GM18511 (cell line): ENCODE data around the gene GNAL.
"Not testable (repeated sequence)": the region's sequence is repeated elsewhere in the genome, so short reads cannot be mapped to it uniquely, and the experiment has no call there.

Experiments
- ATAC-seq: cut with Tn5 transposase; IDR thresholded peaks from one replicate; pipeline ENCODE4 v1.9.1; 2021; ENCODE audit warnings: mild to moderate bottlenecking, moderate library complexity; ENCODE audit not compliant: unreplicated experiment

Gene GNAL

DNA sequence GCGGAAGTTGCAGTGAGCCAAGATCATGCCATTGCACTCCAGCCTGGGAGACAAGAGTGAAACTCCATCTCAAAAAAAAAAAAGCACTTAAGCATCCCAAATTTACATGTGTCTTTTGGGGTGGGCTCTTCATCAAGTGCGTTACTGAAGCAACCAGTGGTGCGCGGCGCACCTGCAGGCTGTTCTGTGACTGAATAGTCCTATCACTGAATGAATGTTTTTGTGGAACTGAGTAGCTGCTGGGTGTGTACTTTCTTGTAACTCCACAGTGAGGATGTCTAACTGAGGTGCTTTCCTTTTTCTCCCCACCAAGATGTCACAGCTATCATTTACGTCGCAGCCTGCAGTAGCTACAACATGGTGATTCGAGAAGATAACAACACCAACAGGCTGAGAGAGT is 179.2 kb downstream of the GNAL start:
- ATAC-seq, result no peak

DNA sequence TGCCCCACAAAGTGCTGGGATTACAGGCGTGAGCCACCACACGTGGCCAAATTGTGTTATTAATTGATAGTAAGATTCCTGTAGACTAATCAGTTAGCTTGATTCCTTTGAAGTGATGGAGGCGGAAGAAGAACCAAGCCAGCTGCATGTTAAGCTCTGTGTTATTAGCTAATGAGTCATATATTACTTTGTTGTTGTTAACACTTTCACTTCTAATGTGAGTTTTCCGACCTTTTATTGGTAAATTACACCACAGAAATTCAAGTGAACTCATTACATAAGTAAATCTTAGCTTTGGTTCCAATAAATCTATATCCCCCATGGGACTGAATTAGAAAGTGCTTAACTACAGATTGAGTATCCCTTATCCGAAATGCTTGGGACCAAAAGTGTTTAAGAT is 182.4 kb downstream of the GNAL start:
- no peak for ATAC-seq

DNA sequence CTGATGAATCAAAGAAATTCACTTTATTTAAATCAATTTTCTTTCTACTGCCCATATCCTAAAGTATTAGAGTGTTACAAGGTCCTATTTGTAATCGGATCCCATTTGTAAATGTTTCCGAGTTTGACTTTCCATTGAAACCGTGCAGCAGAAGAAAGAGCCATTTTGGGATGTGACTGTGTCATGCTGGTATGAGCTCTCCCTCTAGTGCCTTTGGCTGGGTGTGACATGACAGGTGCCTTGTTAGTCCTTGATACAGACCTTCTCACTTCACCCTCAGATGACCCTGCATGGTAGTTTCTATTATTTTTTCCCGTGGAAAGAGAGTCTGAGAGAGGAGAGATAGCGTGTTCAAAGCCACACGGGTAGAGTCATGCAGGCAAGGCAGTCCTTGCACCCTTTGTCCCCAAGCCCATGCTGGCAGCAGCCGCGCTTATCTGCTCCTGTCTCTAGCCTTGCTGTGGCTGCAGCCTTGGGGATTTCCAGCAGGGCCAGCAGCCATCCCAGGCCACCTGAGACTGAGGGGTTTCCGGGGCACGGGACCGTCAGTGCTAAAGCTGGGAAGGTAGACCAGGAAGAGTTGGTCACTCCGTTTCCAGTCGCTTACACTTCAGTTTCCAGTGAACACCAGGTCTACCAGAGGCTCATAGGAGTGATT is 183.5 kb downstream of the GNAL start:
- ATAC-seq, result no peak

DNA sequence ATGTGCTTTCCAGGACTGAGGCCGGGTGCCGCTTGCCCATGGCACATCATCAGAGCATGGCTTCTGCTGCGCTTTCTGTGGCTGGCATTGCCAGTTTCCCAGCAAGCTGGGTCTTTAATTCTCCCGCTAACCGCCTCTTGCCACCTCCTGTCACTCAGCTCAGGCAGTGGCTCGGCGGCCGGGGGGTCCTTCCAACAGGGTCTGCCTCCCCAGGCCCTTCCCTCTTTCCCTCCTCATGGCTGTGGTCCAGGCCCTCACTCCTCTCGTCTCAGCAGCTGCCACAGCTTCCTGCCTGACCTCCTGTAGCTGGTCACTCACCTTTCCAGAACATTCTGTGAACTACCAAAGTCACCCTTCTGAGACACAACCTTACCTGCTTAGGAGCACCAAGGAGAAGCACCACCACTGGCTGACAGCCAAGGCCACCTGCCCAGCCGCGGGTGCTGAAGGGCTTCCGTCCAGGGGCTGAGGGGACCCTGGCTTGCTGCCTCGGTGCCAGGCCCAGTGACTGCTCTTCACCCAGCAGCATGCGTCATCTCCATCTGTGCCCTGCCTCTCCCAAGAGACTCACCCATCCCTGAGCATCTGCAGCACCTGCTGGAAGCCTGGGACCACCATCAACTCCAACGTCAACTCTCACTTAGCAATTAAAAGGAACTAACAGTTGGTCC is 184.7 kb downstream of the GNAL start:
- no peak for ATAC-seq

DNA sequence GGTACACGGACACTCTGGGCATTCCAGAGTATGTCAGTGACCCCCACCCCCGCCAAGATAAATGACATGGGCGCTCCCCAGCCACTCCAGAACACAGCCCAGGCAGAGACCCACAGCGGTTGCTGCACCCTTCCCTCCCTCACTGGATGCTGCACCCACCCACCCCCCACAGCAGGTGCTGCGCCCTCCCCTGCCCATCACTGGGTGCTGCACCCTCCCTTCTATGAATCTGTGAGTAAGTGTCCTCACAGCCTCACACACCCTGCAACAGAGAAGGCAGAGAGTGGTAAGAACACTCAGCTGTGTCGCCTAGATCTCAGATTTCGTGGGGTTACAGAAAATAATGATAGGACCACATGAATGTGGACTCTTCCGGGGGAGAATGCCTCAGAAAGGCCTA is 185.6 kb downstream of the GNAL start:
- ATAC-seq, result no peak

DNA sequence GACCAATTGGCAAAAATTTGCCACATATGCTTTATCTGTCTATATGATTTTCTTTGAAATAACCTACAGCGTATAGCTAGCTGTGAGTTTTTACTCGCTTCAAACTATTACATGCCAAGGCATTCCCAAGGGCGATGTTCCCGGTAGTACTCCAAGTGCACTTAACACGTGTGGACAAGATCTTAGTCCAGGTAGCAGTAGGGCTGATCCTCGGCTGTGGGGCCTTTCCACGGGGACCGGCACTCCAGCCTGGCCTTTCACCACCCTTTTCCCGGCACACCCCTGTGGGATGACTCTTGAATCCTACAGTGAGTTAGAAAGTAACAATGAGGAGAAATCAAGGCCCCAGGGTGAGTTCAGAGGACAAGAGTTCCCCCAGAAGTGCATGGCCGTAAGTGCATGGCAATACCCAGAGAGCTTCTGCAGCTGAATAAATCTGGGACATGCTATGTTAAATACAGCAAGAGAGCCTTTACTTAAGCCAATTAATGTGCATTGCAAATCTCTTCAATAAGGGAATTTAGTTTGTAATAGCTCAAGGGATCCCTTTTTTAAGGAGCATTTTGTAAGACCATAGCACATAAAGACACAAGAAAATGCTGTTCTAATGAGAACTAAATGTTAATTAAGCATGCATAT is 188.6 kb downstream of the GNAL start:
- no peak for ATAC-seq

DNA sequence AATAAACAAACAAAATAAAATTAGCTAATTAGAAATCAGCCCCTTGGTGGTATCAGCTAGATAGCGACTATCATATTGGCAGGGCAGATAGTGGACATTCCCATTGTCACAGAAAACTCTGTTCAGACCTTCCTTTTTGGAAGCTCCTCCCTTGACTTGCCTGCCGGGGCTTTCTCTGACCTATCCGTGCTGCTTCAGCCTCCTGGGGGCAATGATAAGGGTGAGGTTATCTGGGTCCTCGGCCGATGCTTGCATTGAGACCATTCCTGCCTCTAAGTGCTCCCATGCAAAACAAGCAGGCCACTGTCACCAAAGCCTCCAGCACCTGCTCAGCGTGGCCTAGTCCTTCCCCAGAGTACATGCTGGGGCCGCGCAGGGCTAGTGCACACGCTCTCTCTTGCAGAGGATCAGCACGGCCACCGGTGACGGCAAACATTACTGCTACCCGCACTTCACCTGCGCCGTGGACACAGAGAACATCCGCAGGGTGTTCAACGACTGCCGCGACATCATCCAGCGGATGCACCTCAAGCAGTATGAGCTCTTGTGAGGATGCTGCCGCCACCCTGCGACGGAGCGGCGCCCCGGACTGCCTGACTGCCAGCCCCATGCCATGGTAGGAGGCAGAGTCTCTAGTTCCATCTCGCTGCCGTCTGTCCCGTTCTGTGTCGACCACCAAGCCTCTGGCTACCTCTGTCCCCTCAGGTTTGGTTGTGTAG is 191.7 kb downstream of the GNAL start:
- ATAC-seq, result no peak

DNA sequence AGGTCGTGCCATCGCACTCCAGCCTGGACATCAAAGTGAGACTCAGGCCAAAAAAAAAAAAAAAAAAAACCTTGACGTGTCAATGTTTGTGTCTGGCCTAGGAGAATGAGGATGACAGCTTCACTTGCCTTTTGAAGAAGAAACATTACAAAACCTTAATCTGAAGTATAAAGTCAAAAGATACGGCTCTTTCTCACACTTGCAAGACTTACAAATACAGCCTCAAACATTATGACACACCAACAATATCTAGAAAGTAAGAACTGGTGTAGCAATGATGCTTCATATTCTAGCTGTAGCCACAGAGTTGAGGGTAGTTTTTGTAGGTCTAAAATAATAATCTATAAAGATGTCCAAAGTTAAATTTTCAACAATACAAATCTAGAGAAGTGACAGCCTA is 193.6 kb downstream of the GNAL start:
- no peak for ATAC-seq

DNA sequence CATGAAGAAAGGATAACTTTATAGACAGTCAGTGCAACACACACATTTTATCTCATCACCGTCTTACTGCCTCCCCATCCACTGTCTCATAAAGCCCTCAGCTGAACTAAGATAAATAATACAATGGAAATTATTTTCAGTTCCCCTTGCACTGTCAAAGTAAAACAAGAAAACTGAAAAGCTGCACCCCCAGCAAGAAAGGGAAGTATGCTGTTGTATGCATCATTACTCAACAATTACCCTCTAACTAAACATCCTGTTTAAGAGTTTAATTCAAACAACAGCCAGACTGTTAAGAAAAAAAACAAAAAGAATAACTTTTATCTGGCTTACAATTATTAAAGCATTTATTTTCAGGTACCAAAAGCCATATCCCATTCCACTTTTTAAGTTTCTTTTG is 194.1 kb downstream of the GNAL start:
- ATAC-seq, result peak; percentile 89

DNA sequence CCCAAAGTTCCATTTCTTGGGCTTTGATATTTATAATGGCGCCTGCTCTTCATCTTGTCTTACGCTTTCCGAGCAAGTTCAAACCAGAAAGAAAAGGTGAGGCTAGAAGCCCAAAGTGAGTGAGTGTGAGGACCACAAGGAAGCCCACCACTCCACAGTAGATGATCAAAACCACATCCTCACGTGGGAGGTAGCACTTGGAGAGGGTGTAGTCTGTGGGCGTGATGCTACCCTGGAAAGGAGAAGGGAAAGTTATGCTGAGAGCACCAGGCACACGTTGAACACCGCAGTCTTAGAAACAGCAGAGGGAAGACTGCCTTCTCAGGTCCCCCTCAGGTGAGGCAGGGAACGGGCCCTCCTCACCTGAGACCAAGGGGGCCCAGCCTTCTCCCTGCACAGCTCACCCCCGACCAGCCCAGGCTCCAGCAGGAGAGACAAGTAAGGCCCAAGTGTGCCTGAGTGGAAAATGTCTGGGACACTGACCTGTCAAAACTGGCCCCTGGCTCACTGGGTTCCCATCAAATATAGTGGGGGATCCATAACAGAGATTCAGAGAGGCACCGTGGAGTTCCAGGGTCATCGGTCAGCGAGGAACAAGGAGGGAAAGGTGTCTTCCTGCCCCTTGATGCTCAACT is 195.4 kb downstream of the GNAL start:
- ATAC-seq, result no peak

DNA sequence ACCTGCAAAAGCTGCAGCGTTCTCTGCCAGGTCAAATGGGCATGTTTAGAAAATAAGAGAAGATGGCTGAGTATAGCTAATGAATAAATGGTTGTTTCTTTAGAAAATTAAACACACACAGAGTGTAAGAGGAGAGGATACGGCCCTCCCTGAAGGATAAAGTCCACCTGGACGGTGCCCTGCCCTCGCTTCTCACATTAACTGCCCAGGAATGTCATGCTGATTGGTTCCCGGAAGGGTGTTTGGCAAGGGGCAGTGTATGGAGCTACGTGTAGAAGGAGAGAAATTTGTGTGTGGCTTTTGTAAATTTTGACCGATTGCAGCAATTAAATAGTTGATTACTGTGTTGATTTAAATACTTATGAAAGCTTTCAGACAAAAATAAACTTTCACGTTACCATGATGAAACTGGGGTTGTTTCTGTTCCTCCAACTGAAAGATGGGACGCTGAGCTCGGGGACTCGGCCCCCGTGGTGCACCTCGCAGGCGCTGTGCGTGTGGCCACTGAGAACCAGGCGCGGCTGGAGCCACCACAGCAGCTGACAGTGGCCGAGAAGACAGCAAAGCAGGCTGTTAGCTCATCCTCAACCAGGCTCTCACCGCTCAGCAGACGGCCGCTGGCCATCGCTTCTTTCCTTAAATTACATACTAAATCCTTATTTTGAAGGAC is 196.3 kb downstream of the GNAL start:
- ATAC-seq, result no peak

DNA sequence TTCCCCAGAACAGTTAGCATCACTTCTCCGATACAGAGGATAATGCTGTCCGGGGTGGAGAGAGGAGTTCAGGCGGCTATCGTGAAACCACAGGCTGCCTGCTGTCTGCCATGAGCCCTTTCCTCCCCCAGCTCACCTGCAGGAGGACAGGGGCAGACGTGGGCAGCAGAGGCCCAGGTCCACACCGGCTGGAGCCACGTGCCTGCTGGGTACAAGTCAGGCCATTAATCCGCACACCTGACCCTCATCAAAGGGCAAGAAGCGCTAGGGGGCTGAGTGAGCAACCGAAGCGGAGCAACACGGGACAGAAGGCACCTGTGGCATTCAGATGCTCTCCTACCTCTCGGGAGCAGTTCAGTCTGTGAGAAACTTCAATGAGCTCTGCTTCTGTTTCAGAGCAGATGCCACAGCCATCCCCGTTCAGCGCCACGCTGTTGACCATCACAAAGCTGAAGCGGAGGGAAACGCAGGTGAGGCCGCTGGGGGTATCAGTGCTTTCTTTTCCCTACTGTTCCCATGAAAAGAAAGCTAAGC is 197.6 kb downstream of the GNAL start:
- ATAC-seq, result no peak

DNA sequence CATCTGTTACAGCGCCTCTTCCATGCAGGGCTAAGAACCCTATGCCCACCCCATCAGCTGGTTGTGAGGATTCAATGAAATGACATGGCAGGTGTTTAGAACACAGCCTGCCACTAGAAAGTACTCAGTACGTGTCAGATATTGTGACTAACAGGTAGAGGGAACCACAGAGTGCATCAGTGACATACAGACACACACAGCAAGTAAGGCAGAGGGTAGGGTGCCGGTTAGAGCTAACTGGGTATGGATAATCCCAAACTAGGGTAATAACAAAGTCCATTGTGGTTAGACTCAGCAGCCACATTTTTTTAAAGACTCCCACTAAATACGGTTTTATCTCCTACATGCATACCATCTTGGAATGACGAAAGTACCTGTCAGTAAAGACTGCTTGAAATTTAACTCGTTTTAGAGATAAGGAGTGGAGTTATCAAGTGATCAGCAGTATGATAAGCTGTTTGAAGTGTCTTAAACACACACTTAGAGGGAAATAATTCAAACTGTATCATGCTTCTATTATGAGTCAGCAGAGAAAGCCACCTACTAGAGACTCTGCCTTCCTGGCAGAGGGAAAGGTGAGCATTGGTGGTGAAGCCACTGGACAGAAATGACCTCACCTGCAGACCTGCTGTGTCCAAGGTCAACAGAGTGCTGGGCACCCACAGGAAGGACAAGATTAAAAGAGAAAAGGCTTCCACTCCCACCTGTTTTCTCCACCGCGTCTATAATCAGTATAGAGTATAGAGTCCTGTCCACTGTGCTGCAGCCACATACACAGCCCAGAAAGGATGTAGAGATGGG is 198.5 kb downstream of the GNAL start:
- ATAC-seq, result no peak

DNA sequence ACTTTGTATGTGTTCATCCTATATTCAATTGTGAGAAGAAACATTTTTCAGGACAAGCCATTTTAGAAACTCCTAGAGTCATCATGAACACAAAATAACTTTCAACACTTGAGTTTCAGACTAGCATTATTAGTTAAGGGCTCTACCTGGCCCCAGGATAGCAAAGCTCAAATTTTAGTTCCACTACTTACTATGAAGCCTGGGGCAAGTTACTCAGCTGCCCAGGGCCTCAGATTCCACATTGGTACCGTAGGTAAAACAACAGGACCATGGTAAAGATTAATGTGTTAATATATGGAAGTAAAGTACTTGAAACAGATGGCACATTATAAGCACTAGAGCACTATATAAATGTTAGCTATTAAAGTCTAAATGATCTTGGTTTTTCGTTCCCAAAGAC is 199.7 kb downstream of the GNAL start:
- no peak for ATAC-seq

DNA sequence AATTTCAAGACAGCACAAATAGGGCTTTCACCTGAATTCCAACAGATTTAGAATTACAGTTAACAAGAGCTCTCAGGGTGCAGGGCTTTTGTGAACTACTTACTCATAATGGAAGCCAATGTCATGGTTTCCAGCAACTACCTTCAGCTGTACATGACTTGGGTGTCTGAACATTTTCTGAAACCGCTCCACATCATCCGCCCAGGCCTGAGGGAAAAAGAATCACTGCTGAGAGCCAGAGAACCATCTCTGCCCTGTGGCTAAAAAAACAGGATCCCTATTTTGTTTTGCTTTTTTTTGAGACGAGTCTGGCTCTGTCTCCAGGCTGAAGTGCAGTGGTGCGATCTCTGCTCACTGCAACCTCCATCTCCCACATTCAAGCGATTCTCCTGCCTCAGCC is 200.2 kb downstream of the GNAL start:
- no peak for ATAC-seq

DNA sequence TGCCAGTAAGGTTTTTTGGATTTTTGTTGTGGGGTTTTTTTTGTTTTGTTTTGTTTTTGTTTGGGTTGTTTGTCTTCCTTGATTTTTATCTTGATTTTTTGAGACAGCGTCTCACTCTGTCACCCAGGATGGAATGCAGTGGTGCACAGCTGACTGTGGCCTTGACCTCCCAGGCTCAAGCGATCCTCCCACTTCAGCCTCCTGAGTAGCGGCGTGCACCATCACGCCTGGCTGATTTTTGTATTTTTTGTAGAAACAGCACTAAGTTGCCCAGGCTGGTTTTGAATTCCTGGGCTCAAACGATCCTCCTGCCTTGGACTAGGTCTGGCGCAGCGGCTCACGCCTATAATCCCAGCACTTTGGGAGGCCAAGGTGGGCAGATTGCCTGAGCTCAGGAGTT is 202.7 kb downstream of the GNAL start:
- no peak for ATAC-seq

DNA sequence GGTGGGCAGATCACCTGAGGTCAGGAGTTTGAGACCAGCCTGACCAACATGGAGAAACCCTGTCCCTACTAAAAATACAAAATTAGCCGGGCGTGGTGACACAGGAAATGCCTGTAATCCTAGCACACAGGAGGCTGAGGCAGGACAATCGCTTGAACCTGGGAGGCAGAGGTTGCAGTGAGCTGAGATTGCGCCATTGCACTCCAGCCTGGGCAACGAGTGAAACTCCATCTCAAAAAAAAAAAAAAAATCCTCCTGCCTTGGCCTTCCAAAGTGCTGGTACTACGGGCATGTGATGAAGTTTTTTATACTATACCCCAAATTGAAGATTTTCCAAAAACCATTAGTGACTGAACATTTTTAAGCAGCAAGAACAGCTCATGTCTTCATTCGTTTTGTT is 203.4 kb downstream of the GNAL start:
- not testable (repeated sequence) for ATAC-seq

DNA sequence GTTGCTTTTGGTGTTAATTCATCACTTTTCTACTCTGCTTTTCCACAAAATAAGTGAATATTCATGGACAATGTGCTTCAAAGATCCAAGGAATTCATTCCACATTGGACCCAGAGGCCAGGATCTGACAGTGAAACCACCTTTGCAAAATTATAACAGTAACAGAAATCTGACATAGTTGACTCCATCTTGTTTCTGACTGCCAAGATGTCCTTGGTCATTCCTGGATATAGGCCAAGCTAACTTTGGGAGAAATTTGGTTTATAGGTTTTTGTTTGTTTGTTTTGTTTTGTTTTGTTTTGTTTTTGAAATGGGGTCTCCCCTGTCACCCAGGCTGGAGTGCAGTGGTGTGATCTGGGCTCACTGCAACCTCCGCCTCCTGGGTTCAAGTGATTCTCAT is 208.7 kb downstream of the GNAL start:
- no peak for ATAC-seq

DNA sequence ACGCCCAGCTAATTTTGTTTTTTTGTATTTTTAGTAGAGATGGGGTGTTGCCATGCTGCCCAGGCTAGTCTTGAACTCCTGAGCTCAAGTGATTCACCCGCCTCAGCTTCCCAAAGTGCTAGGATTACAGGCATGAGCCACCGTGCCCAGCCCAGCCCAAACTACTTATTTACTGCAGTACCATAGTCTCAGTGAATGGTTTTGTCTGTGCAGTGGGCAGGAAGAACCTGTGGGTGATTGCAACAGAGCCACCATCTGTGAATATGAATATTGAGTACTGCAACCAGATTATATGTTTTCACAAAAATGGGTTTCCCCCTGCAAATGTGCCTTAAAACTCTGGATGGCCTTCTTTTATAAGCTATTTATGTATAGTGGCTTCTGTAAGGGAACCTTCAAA is 210.0 kb downstream of the GNAL start:
- ATAC-seq, result no peak
